Jurkat, Clone E6-1 (cell line): ENCODE data around the gene C16orf78.

Source experiments
- DNase-seq: peaks from one replicate; pipeline ENCODE4 v3.0.0-alpha.2; 2011; ENCODE audit warnings: low read depth, low spot score
- H3K4me3 ChIP-seq: 2 replicates; pipeline ENCODE4 v1.5.1; 2011; ENCODE audit warnings: mild to moderate bottlenecking, low read length, control low read depth, moderate library complexity

The C16orf78 gene

GRCh38 chr16:49376206-49376605 is 2.6 kb downstream of the C16orf78 start:
- no peak for DNase-seq
- no peak overlapping the region for H3K4me3 ChIP-seq

GRCh38 chr16:49377196-49377755 is 3.7 kb downstream of the C16orf78 start:
- H3K4me3 ChIP-seq, result no peak overlapping the region
- DNase-seq, result no peak

DNA sequence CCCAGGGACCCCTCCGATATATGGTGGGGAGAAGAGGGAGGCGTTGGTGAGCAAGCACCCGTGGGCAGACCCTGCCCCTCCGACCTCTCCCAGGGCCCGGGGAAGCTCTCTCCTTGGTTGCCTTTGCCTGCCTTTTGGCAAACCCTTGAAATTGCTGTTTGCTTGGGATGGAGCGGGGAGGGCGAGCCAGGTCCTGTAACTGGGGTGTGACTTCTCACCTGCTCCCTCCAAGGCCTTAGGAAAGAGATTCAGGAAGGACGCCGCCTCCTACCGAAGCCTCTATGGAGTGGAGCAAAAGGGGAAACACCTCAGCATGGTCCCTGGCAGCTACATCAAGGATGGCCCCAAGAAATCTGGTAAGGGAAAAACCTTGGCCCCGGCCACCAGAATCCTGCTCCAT is 4.6 kb downstream of the C16orf78 start:
- no peak for DNase-seq
- no peak overlapping the region for H3K4me3 ChIP-seq

- H3K4me3 ChIP-seq, result no peak overlapping the region
- no peak for DNase-seq
Observed at GRCh38 chr16:49378816-49379215, 5.2 kb downstream of the C16orf78 start.

DNA sequence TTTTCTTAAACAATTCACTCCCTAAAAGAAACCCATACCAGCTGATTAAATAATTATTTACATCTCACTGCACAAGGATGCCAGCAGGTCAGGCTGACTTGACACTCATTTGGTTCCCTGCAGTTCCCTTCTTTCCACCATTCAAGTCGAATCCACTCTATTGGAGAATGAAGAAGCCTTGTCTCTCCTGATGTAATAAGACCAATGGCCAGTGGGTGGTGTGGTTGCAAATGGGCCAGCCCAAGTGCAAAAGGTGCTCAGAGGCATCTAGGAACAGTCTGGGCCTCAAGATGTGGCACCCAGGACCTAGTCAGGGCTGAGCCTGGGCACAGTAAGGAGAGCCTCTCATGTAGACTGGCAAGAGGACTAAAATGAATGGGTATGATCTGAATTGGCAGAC is 9.3 kb downstream of the C16orf78 start:
- DNase-seq, result no peak
- H3K4me3 ChIP-seq, result no peak overlapping the region

GRCh38 chr16:49395021-49395420 is 21.4 kb downstream of the C16orf78 start:
- no peak for DNase-seq
- no peak overlapping the region for H3K4me3 ChIP-seq

DNA sequence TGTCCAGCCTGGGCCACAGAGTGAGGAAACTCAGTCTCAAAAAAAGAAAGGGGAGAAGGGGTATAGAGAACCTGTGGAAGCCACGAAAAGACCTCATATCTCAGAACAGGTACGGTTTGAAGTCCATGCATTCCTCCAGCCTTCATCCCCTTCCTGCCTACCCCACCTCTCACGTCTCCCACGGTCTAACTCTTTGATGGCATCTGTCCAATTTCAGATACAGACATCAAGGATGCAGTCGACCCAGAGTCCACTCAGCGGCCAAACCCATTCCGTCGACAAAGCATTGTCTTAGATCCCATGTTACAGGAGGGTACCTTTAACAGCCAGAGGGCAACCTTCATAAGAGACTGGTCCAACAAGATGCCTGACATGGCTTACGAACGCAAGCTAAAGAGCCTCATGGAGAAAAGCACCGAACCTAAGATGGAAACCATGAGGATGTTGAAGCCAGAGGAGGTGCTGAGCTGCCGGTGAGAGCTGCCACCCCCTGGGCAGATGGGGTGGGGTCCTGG is 22.7 kb downstream of the C16orf78 start:
- no peak for DNase-seq
- no peak overlapping the region for H3K4me3 ChIP-seq

GRCh38 chr16:49398761-49399160 is 25.2 kb downstream of the C16orf78 start:
- H3K4me3 ChIP-seq, result no peak overlapping the region
- DNase-seq, result no peak

GRCh38 chr16:49399594-49400364 is 26.2 kb downstream of the C16orf78 start:
- no peak overlapping the region for H3K4me3 ChIP-seq
- DNase-seq, result no peak

GRCh38 chr16:49400611-49401010 is 27.0 kb downstream of the C16orf78 start:
- DNase-seq, result no peak
- no peak overlapping the region for H3K4me3 ChIP-seq

- H3K4me3 ChIP-seq, result no peak overlapping the region
- no peak for DNase-seq
Observed at GRCh38 chr16:49405123-49405522, 31.5 kb downstream of the C16orf78 start.

- no peak overlapping the region for H3K4me3 ChIP-seq
- no peak for DNase-seq
Observed at GRCh38 chr16:49405530-49405929, 31.9 kb downstream of the C16orf78 start.

- peak; percentile 62 for DNase-seq
- H3K4me3 ChIP-seq, result no peak overlapping the region
Observed at GRCh38 chr16:49407873-49408550, 34.4 kb downstream of the C16orf78 start.

GRCh38 chr16:49409121-49409520 is 35.5 kb downstream of the C16orf78 start:
- no peak overlapping the region for H3K4me3 ChIP-seq
- DNase-seq, result no peak

DNA sequence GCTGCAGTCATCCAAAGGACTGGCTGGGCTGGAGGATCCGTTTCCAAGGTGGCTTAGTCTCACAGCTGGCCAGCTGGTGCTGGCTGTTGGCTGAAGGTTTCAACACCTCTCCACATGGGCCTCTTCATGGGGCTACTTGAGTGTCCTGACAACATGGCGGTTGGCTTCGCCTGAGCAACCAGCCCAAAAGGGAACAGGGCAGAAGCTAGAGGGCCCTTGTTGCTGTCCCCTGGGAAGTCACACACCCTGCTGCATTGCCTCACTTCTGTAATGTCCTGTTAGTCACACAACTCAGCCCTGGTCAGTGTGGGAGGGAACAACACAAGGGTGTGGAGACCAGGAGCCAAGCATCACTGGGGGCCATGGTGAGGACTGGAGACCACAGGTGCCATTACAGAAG is 36.6 kb downstream of the C16orf78 start:
- no peak overlapping the region for H3K4me3 ChIP-seq
- DNase-seq, result no peak

GRCh38 chr16:49411121-49411970 is 37.7 kb downstream of the C16orf78 start:
- H3K4me3 ChIP-seq, result no peak overlapping the region
- DNase-seq, result no peak

DNA sequence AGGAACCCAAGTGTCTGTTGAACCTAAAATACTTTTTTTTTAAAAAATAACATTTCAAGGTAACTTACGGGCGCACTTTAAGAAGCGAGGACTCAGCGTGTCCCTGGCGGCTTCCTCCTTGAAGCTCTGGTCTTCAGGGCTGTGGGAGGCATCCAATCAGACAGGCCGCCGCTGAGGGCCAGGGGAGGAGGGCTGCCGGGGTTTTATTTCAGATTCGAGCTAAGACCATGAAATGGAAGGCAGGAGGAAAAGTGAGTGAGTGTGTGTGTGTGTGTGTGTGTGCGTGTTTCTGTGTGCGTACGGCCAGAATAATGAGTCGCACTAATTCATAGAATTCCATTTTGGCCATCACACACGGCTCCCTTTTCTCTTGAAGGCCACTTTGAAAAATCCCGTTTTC is 41.1 kb downstream of the C16orf78 start:
- DNase-seq, result no peak
- no peak overlapping the region for H3K4me3 ChIP-seq

DNA sequence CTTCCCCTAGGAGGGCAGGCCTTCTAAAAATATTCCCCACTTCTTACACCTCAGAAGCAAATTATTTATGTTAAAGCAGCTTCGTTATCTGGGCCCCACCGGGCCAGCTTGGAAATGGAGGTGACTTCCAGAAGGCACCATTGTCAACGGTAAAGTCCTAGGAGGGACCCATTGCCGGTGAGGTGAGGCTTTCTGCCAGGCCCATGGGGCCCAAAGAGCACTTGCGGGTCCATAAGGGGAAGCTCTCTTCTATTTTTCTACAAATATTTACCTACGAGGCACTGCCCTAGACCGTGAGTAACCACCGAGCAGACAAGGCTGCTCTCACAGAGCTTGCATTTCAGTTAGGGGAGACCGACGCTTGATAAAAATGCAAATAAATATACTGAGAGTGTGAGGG is 41.5 kb downstream of the C16orf78 start:
- no peak for DNase-seq
- H3K4me3 ChIP-seq, result no peak overlapping the region

GRCh38 chr16:49416001-49416675 is 42.5 kb downstream of the C16orf78 start:
- no peak for DNase-seq
- no peak overlapping the region for H3K4me3 ChIP-seq
